ENCODE measurements around the gene IL20RB. TPM values are rescaled to one million over a fixed set of nuclear protein-coding genes. Genes with fewer than 3 reads are reported as not detected.

The IL20RB gene
- total RNA-seq, 3 donors from 2014 or later (not counting 1 experiment from before 2014, with no cell fraction given): 1.9 to 3.6 (median 2.8) TPM

- ATAC-seq: no peak
- Mint-ChIP-seq H3K9me3 (no peaks in the 10 kb centered on the region), H3K27ac (peak overlapping the region; percentile 88 to 98), H3K4me1 (peaks cover 93 to 99% of the 10 kb centered on the region in 2 donors), H3K27me3 (ENCODE audit: low read depth in 2 of 2) (no peaks in the 10 kb centered on the region), H3K36me3 (no peaks in the 10 kb centered on the region), H3K4me3 (peak overlapping the region; percentile 64)
- no peak for TF ChIP-seq CTCF (IDR thresholded peaks at IDR 0.05)
- Histone ChIP-seq H3K9me3 (ENCODE audit: control insufficient read depth, insufficient read depth, low read length) (no peaks in the 10 kb centered on the region), H3K27ac (ENCODE audit: low read length) (peak overlapping the region; percentile 11), H3K36me3 (ENCODE audit: control insufficient read depth, insufficient read depth, low read length) (no peaks in the 10 kb centered on the region), H3K4me3 (ENCODE audit: low read length) (no peak overlapping the region), H3K4me1 (ENCODE audit: control insufficient read depth, insufficient read depth, low read length) (peaks cover 45% of the 10 kb centered on the region), H3K27me3 (ENCODE audit: control insufficient read depth, insufficient read depth, low read length) (no peaks in the 10 kb centered on the region)
- DNase-seq: no peak
- intact Hi-C loops (cut with micrococcal nuclease): no loop called here
- WGBS (ENCODE audit: insufficient coverage): no CpG with 5 or more reads among the region's 2 CpGs
Observed at GRCh38 chr3:136910697-136911096, 47.1 kb upstream of the IL20RB start.

GRCh38 chr3:136913168-136913567 is 44.6 kb upstream of the IL20RB start:
- Mint-ChIP-seq H3K4me1 (peaks cover 92 to 95% of the 10 kb centered on the region in 2 donors), H3K36me3 (no peaks in the 10 kb centered on the region), H3K4me3 (peak overlapping the region; percentile 10), H3K27ac (peak overlapping the region; percentile 88 to 98), H3K9me3 (no peaks in the 10 kb centered on the region), H3K27me3 (ENCODE audit: low read depth in 2 of 2) (no peaks in the 10 kb centered on the region)
- 100% methylated on average over 1 of the region's 1 CpG for WGBS (ENCODE audit: insufficient coverage)
- H3K36me3 ChIP-seq (ENCODE audit: control insufficient read depth, insufficient read depth, low read length): no peaks in the 10 kb centered on the region
- H3K4me1 ChIP-seq (ENCODE audit: control insufficient read depth, insufficient read depth, low read length): peaks cover 30% of the 10 kb centered on the region
- no peaks in the 10 kb centered on the region for H3K9me3 ChIP-seq (ENCODE audit: control insufficient read depth, insufficient read depth, low read length)
- no peak overlapping the region for H3K27ac ChIP-seq (ENCODE audit: low read length)
- intact Hi-C loops (cut with micrococcal nuclease): no loop called here
- no peak for ATAC-seq
- no peak overlapping the region for H3K4me3 ChIP-seq (ENCODE audit: low read length)
- H3K27me3 ChIP-seq (ENCODE audit: control insufficient read depth, insufficient read depth, low read length): no peaks in the 10 kb centered on the region
- TF ChIP-seq CTCF (IDR thresholded peaks at IDR 0.05): no peak
- no peak for DNase-seq

- no peaks in the 10 kb centered on the region for H3K9me3 ChIP-seq (ENCODE audit: control insufficient read depth, insufficient read depth, low read length)
- DNase-seq: no peak
- no peaks in the 10 kb centered on the region for H3K36me3 ChIP-seq (ENCODE audit: control insufficient read depth, insufficient read depth, low read length)
- H3K4me3 ChIP-seq (ENCODE audit: low read length): no peak overlapping the region
- 76% methylated on average over 2 of the region's 3 CpGs for WGBS (ENCODE audit: insufficient coverage)
- Mint-ChIP-seq H3K36me3 (no peaks in the 10 kb centered on the region), H3K27me3 (ENCODE audit: low read depth in 2 of 2) (no peaks in the 10 kb centered on the region), H3K27ac (peak overlapping the region; percentile 88 to 98), H3K4me1 (peaks cover 90 to 94% of the 10 kb centered on the region in 2 donors), H3K4me3 (peak overlapping the region; percentile 71), H3K9me3 (no peaks in the 10 kb centered on the region)
- no peaks in the 10 kb centered on the region for H3K27me3 ChIP-seq (ENCODE audit: control insufficient read depth, insufficient read depth, low read length)
- ATAC-seq: peak in 2 of 3 donors; percentile 32 to 52
- intact Hi-C loops (cut with micrococcal nuclease): loop anchor here (5.0 kb wide), 1 partner anchor 32 kb away; no protein-coding TSS in a partner anchor
- H3K4me1 ChIP-seq (ENCODE audit: control insufficient read depth, insufficient read depth, low read length): peaks cover 28% of the 10 kb centered on the region
- TF ChIP-seq CTCF (IDR thresholded peaks at IDR 0.05): no peak
- H3K27ac ChIP-seq (ENCODE audit: low read length): peak overlapping the region; percentile 43
Observed at GRCh38 chr3:136914739-136915138, 43.0 kb upstream of the IL20RB start.

GRCh38 chr3:136916223-136916622 is 41.6 kb upstream of the IL20RB start:
- no peak for TF ChIP-seq CTCF (IDR thresholded peaks at IDR 0.05)
- no peaks in the 10 kb centered on the region for H3K27me3 Mint-ChIP-seq (ENCODE audit: low read depth in 2 of 2)
- Histone ChIP-seq H3K4me1 (ENCODE audit: control insufficient read depth, insufficient read depth, low read length) (peaks cover 28% of the 10 kb centered on the region), H3K27ac (ENCODE audit: low read length) (no peak overlapping the region), H3K27me3 (ENCODE audit: control insufficient read depth, insufficient read depth, low read length) (no peaks in the 10 kb centered on the region), H3K4me3 (ENCODE audit: low read length) (no peak overlapping the region), H3K9me3 (ENCODE audit: control insufficient read depth, insufficient read depth, low read length) (no peaks in the 10 kb centered on the region), H3K36me3 (ENCODE audit: control insufficient read depth, insufficient read depth, low read length) (no peaks in the 10 kb centered on the region)
- ATAC-seq: no peak
- H3K9me3 Mint-ChIP-seq: no peaks in the 10 kb centered on the region
- H3K27ac Mint-ChIP-seq: peak overlapping the region; percentile 88 to 98
- DNase-seq: no peak
- H3K36me3 Mint-ChIP-seq: no peaks in the 10 kb centered on the region
- H3K4me1 Mint-ChIP-seq: peaks cover 87 to 94% of the 10 kb centered on the region in 2 donors
- 100% methylated on average over 1 of the region's 1 CpG for WGBS (ENCODE audit: insufficient coverage)
- H3K4me3 Mint-ChIP-seq: peak overlapping the region; percentile 65
- intact Hi-C loops (cut with micrococcal nuclease): loop anchor here (5.0 kb wide), 1 partner anchor 34 kb away; no protein-coding TSS in a partner anchor

All from natural killer cell (primary cell).